Activated CD8-positive, alpha-beta T cell treated with anti-CD3 and anti-CD28 coated beads for 36 hours (primary cell): ENCODE measurements around the gene CLDN5. TPM values are rescaled to one million over a fixed set of nuclear protein-coding genes. Genes with fewer than 3 reads are reported as not detected.

ENCODE experiments used
- ATAC-seq: fragments of 200-7000 bp; cut with Tn5 transposase; one replicate; pipeline ENCODE4 v1.10.0; 2021; ENCODE audit warnings: mild to moderate bottlenecking, moderate library complexity
- CTCF ChIA-PET: fragments of 350-600 bp; sonication (Branson Sonifier 250); formaldehyde crosslinking; loops from one replicate; lab custom pipeline; 2021; ENCODE audit warnings: antibody characterized with exemption; lab: Charles Lee
- POLR2A ChIA-PET: fragments of 350-600 bp; sonication (Branson Sonifier 250); formaldehyde crosslinking; loops from one replicate; lab custom pipeline; 2021; ENCODE audit warnings: antibody characterized with exemption; lab: Charles Lee
- DNase-seq: peaks from one replicate; pipeline ENCODE4 v3.0.0-alpha.2; 2020
- H3K27ac Mint-ChIP-seq: one replicate; pipeline ENCODE4 v1.8.0; 2021; ENCODE audit warnings: mild to moderate bottlenecking, mixed read lengths
- H3K27me3 Mint-ChIP-seq: one replicate; pipeline ENCODE4 v1.8.0; 2021; ENCODE audit warnings: mixed read lengths
- H3K36me3 Mint-ChIP-seq: one replicate; pipeline ENCODE4 v1.8.0; 2021; ENCODE audit warnings: low read depth, mixed read lengths
- H3K4me1 Mint-ChIP-seq: one replicate; pipeline ENCODE4 v1.8.0; 2021; ENCODE audit warnings: low read depth, mixed read lengths
- H3K4me3 Mint-ChIP-seq: one replicate; pipeline ENCODE4 v1.8.0; 2021; ENCODE audit warnings: mild to moderate bottlenecking, moderate library complexity, mixed read lengths
- H3K9me3 Mint-ChIP-seq: one replicate; pipeline ENCODE4 v1.8.0; 2021; ENCODE audit warnings: mixed read lengths
- intact Hi-C: fragments of 100-400 bp; cut with micrococcal nuclease; formaldehyde crosslinking; loops from one replicate; pipeline ENCODE4 v1.10.0; 2022
- total RNA-seq, 2 experiments: library from RNA; stranded (reverse); gene quantifications; one replicate each; pipeline ENCODE4 v1.2.3, GENCODE V29; 2021
- TF ChIP-seq, protein P1 (sequence below): fragments of 200-600 bp; IDR thresholded peaks from one replicate; pipeline ENCODE4 v1.8.0; 2022; ENCODE audit warnings: antibody characterized with exemption, mild to moderate bottlenecking

Gene CLDN5
- total RNA-seq, 2 experiments from 2014 or later = not detected

DNA sequence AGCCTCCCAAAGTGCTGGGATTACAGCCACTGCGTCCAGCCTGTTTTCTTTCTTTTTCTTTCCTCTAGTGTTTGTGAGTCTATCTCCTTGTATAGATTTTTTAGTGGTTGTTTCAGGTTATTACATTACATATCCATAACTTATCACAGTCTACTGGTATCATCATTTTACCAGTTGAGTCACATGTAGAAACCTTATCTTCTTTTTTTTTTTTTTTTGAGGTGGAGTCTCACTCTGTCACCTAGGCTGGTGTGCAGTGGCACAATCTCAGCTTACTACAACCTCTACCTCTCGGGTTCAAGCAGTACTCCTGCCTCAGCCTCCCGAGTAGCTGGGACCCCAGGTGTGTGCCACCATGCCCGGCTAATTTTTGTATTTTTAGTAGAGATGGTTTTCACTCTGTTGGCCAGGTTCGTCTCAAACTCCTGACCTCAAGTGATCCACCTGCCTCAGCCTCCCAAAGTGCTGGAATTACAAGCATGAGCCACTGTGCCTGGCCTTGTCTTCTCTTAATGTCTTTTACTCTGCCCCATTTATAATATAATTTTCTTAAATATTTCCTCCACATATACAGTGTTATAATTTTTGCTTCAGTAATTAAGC lies 33.5 kb downstream of the CLDN5 start:
- Mint-ChIP-seq H3K4me1 (peaks cover 9% of the 10 kb centered on the region), H3K4me3 (no peak overlapping the region), H3K9me3 (no peaks in the 10 kb centered on the region), H3K27me3 (no peaks in the 10 kb centered on the region), H3K36me3 (peaks cover 51% of the 10 kb centered on the region), H3K27ac (no peak overlapping the region)
- DNase-seq (no peak), ATAC-seq (no peak)
- CTCF ChIA-PET = interaction anchor here (1.3 kb wide), 1 partner anchor 139 kb away, joined by 4 read pairs; no protein-coding TSS in a partner anchor
- POLR2A ChIA-PET = interaction anchor here (1.3 kb wide), 1 partner anchor 11 kb away, joined by 4 read pairs; the partner anchor contains the start of gene CDC45
- intact Hi-C loops = no loop called here
- TF ChIP-seq, protein P1, sequence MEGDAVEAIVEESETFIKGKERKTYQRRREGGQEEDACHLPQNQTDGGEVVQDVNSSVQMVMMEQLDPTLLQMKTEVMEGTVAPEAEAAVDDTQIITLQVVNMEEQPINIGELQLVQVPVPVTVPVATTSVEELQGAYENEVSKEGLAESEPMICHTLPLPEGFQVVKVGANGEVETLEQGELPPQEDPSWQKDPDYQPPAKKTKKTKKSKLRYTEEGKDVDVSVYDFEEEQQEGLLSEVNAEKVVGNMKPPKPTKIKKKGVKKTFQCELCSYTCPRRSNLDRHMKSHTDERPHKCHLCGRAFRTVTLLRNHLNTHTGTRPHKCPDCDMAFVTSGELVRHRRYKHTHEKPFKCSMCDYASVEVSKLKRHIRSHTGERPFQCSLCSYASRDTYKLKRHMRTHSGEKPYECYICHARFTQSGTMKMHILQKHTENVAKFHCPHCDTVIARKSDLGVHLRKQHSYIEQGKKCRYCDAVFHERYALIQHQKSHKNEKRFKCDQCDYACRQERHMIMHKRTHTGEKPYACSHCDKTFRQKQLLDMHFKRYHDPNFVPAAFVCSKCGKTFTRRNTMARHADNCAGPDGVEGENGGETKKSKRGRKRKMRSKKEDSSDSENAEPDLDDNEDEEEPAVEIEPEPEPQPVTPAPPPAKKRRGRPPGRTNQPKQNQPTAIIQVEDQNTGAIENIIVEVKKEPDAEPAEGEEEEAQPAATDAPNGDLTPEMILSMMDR = no peak

DNA sequence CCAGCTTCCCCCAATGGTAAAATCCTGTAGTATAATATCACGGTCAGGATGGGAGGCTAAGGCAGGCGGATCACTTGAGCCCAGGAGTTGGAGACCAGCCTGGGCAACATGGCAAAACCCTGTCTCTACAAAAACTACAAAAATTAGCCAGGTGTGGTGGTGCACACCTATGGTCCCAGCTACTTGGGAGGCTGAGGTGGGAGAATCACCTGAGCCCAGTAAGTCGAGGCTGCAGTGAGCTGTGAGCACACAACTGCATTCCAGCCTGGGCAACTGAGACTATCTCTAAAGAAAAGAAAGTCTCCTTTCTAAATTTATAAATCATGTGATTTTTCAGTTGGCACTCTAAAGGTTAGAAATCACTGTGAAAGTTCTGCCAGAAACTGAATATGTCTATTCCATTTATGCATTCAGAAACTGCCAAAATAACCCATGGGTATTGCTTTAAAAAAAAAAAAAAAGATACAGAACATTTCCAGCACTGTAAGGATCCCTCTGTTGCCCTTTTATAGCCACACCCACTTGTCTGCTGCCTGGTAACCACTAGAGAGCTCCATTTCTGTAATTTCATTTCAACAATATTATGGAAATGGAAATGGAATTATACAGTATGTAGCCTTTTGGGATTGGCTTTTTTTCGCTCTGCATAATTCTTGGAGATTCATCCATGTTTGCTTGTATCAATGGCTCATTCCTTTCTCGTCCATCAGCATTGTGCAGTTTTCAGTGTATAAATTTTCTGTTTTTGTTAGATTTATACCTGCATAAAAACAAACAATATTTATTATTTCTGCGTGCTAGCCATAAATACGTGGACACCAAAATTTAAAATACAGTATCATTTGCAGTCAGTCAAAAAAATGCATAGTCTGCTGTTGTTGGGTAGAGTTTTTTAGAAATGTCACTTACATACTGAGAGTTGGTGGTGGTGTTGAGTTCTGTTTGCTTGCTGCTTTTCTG lies 35.0 kb downstream of the CLDN5 start:
- TF ChIP-seq, protein P1 = no peak
- ATAC-seq (no peak), DNase-seq (no peak)
- H3K36me3 Mint-ChIP-seq = peaks cover 56% of the 10 kb centered on the region
- no peaks in the 10 kb centered on the region for H3K9me3 Mint-ChIP-seq
- H3K4me1 Mint-ChIP-seq = peaks cover 9% of the 10 kb centered on the region
- ChIA-PET POLR2A (interaction anchor here (0.6 to 1.5 kb wide), 6 partner anchors 9 to 141 kb away, joined by 3 to 5 read pairs (median 4); partner anchors contain the start of gene CDC45), CTCF (interaction anchor here (0.9 to 1.3 kb wide), 3 partner anchors 9 to 143 kb away, joined by 3 to 4 read pairs (median 3); partner anchors contain the start of gene CDC45)
- intact Hi-C loops = no loop called here
- no peak overlapping the region for H3K27ac Mint-ChIP-seq
- no peaks in the 10 kb centered on the region for H3K27me3 Mint-ChIP-seq
- H3K4me3 Mint-ChIP-seq = no peak overlapping the region

DNA sequence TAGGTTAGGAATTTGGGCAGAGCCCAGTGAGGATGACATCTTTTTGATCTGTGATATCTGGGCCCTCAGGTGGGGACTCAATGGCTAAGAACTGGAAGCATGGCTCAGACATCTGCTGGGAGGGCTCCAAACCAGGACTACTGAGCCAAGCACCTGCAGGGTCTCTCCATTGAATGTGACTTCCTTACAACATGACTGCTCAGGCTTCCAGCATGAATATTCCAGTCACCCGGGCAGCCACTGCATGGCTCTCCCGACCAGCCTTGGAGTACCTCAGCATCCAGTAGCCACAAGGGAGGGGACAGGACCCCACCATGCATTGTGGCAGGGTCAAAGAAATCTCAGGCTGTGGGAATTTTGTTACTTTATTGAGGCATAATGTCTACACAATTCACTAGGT lies 35.9 kb downstream of the CLDN5 start:
- peaks cover 58% of the 10 kb centered on the region for H3K36me3 Mint-ChIP-seq
- no peak overlapping the region for H3K27ac Mint-ChIP-seq
- intact Hi-C loops = no loop called here
- TF ChIP-seq, protein P1 = no peak
- POLR2A ChIA-PET = interaction anchor here (0.8 to 1.5 kb wide), 3 partner anchors 8 to 142 kb away, joined by 3 to 4 read pairs (median 4); partner anchors contain the start of gene CDC45
- no peak for DNase-seq
- H3K4me3 Mint-ChIP-seq = no peak overlapping the region
- no peaks in the 10 kb centered on the region for H3K27me3 Mint-ChIP-seq
- H3K4me1 Mint-ChIP-seq = peaks cover 9% of the 10 kb centered on the region
- CTCF ChIA-PET = no interaction called here
- no peak for ATAC-seq
- no peaks in the 10 kb centered on the region for H3K9me3 Mint-ChIP-seq

DNA sequence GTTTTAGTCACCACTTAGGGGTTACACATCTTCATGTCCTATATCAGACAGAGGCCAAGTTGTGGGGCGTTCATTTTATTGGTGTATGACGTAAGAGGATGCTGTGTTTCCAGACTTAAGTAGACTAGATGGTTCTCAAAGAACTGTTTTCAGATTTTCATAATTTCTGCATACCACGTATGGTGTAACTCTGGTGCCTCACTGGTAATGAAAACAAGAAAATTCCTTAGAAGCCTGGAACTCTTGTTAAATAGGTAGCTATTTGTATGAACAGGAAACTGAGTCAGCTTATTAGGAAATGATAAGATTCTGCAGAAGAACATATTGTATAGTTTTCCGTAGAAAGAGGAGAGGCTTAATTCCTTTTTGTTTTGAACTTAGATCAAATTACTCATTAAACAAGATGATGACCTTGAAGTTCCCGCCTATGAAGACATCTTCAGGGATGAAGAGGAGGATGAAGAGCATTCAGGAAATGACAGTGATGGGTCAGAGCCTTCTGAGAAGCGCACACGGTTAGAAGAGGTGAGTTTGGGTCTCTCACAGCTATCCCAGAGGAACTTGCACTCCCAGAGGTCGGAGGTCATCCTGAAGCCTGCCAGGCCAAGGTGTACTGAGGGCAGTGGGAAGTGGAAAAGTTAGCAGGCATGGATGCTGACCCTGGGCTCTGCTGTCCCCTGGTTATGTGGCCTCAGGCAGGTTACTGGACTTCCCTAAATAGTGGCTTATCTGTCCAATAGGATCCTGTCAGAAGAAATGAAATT lies 40.5 kb downstream of the CLDN5 start:
- CTCF ChIA-PET = interaction anchor here (1.1 kb wide), 1 partner anchor 146 kb away, joined by 5 read pairs; no protein-coding TSS in a partner anchor
- H3K36me3 Mint-ChIP-seq = peaks cover 53% of the 10 kb centered on the region
- no peak overlapping the region for H3K27ac Mint-ChIP-seq
- intact Hi-C loops = no loop called here
- no peak overlapping the region for H3K4me3 Mint-ChIP-seq
- TF ChIP-seq, protein P1 = no peak
- POLR2A ChIA-PET = interaction anchor here (0.6 to 4.1 kb wide), 7 partner anchors 10 to 434 kb away, joined by 3 to 12 read pairs (median 3); partner anchors contain the start of gene C22orf39
- H3K9me3 Mint-ChIP-seq = no peaks in the 10 kb centered on the region
- H3K4me1 Mint-ChIP-seq = peaks cover 9% of the 10 kb centered on the region
- ATAC-seq = no peak
- DNase-seq = no peak
- no peaks in the 10 kb centered on the region for H3K27me3 Mint-ChIP-seq
